Fibroblast of pulmonary artery (primary cell): ENCODE data around the gene KIF17.

Experiments
- DNase-seq: peaks from one replicate; pipeline ENCODE4 v3.0.0-alpha.2; 2010; ENCODE audit warnings: low read depth
- H3K4me3 ChIP-seq: replicated peaks from 2 replicates; pipeline ENCODE4 v1.5.1; 2011; ENCODE audit warnings: low read depth, mild to moderate bottlenecking, control low read depth, low read length, moderate library complexity
- CTCF ChIP-seq: IDR thresholded peaks from 2 replicates; pipeline ENCODE4 v1.5.1; 2011; ENCODE audit warnings: mild to moderate bottlenecking, control low read depth, low read length, inconsistent platforms; ENCODE audit errors: missing control alignments

Gene KIF17

GRCh38 chr1:20630729-20631128 lies 87.1 kb downstream of the KIF17 start:
- TF ChIP-seq CTCF, result no peak
- no peak overlapping the region for H3K4me3 ChIP-seq
- peak; percentile 11 for DNase-seq

GRCh38 chr1:20626524-20626923 lies 91.3 kb downstream of the KIF17 start:
- DNase-seq, result no peak
- no peak for TF ChIP-seq CTCF
- H3K4me3 ChIP-seq, result no peak overlapping the region

GRCh38 chr1:20626098-20626427 lies 91.7 kb downstream of the KIF17 start:
- no peak for TF ChIP-seq CTCF
- no peak overlapping the region for H3K4me3 ChIP-seq
- DNase-seq, result no peak

- no peak overlapping the region for H3K4me3 ChIP-seq
- no peak for TF ChIP-seq CTCF
These were observed 92.4 kb downstream of the KIF17 start for GRCh38 chr1:20625176-20626097.

GRCh38 chr1:20624709-20625108 lies 93.1 kb downstream of the KIF17 start:
- TF ChIP-seq CTCF, result no peak
- no peak overlapping the region for H3K4me3 ChIP-seq

More at GRCh38 chr1:20625176-20626097, 92.4 kb downstream of the KIF17 start:
- no peak for DNase-seq

GRCh38 chr1:20621012-20621411 lies 96.8 kb downstream of the KIF17 start:
- TF ChIP-seq CTCF, result no peak
- no peak for DNase-seq
- no peak overlapping the region for H3K4me3 ChIP-seq

More at GRCh38 chr1:20624709-20625108, 93.1 kb downstream of the KIF17 start:
- no peak for DNase-seq

- TF ChIP-seq CTCF, result no peak
- no peak for DNase-seq
- no peak overlapping the region for H3K4me3 ChIP-seq
These were observed 97.8 kb downstream of the KIF17 start for GRCh38 chr1:20619999-20620398.
